Peyer's patch (tissue), 4 donors: Measurements from ENCODE around the gene CMTM8. TPM values are rescaled to one million over a fixed set of nuclear protein-coding genes. Genes with fewer than 3 reads are reported as not detected.

Experiments
- DNase-seq, 3 donors: peaks; one replicate each; pipeline ENCODE4 v3.0.0-alpha.2; 2017 to 2019
- H3K27ac ChIP-seq, 4 donors: fragments of 200-600 bp; sonication (generic); one replicate each; pipeline ENCODE4 v1.5.1; 2016 to 2019
- H3K27me3 ChIP-seq, 2 donors: fragments of 200-600 bp; sonication (generic); one replicate each; pipeline ENCODE4 v1.5.1; 2019
- H3K36me3 ChIP-seq, 3 donors: fragments of 200-600 bp; sonication (generic); one replicate each; pipeline ENCODE4 v1.5.1; 2016 to 2019
- H3K4me1 ChIP-seq, 4 donors: fragments of 200-600 bp; sonication (generic); one replicate each; pipeline ENCODE4 v1.5.1; 2016 to 2019
- H3K4me3 ChIP-seq, 4 donors: fragments of 200-600 bp; sonication (generic); 1 replicate in 3 of 4; 2 replicates in 1 of 4; pipeline ENCODE4 v1.5.1; 2016 to 2019; ENCODE audit warnings: mild to moderate bottlenecking in 1 of 4
- H3K9me3 ChIP-seq, 4 donors: fragments of 200-600 bp; sonication (generic); one replicate each; pipeline ENCODE4 v1.5.1; 2016 to 2019; ENCODE audit warnings: mild to moderate bottlenecking in 1 of 4
- POLR2A ChIP-seq, 2 donors: fragments of 450-650 bp; IDR thresholded peaks; one replicate each; pipeline ENCODE4 v1.5.1; 2017; ENCODE audit warnings: antibody characterized with exemption in 2 of 2, mild to moderate bottlenecking in 2 of 2, moderate library complexity in 2 of 2
- total RNA-seq, 4 donors: library from RNA; depleted of rRNA; stranded (reverse); fragments of >200 nt; gene quantifications; one replicate each; pipeline ENCODE4 v1.1.0, GENCODE V29; 2016
- TF ChIP-seq, protein P1 (sequence below), 6 experiments: fragments of 450-650 bp in 4 of 6; fragments of 200-600 bp in 2 of 6; sonication (generic) in 1 of 6; IDR thresholded peaks; one replicate each; pipeline ENCODE4 v1.5.1; 2017 to 2019; ENCODE audit warnings: antibody characterized with exemption in 6 of 6, mild to moderate bottlenecking in 3 of 6, moderate library complexity in 1 of 6

The CMTM8 gene
- total RNA-seq, 4 donors from 2014 or later: 7.1 to 16.5 (median 13.1) TPM; not detected in 1

DNA sequence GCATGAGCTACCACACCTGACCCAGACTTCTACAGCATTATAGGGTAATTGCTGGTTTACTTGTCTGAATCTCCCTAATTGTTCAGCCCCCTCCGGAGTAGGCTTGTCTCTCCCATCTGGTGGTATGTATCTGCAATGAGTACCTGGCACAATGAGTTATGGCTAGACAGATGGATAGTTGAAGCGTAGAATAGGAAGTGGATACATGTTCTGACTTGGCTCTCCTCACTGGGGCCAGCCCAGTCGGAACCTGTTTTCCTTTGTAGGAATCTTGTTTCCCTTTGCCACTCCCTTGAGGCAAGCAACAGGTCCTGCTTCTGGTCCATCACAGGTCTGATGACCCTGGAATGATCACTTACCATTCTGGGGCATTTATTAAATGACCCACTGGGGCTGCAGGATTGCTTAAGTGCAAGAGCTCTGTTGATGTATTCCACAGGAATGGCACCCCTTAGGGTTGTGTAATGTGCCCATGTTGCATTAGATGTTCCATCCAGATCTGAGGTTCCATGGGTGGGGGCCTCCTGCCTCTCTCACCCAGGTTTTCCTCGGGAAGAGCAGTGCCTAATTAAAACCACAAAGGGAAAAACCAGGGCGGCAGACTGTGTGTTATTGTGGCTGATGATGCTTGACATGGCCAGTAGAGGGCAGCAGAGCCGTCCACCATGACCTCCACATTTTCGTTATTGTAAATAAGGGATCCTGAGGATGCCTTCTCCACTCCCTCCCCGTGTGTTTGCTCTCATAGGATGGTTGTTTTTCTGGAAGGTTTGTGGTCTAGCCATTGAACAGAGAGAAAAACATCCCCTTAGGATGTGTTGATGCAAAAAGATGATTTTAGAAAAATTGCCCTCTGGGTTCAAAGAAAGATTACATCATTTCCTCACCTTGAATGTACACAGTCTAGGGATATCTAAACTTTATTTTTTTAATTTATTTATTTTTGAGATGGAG, 58.0 kb downstream of the CMTM8 start:
- Histone ChIP-seq H3K27ac (peak overlapping the region in 3 of 4 donors; percentile 31 to 34 (median 31)), H3K27me3 (no peaks in the 10 kb centered on the region), H3K4me1 (no peaks in the 10 kb centered on the region), H3K9me3 (no peaks in the 10 kb centered on the region), H3K4me3 (no peak overlapping the region), H3K36me3 (no peaks in the 10 kb centered on the region)
- DNase-seq: peak; percentile 40 to 84 (median 63)
- no peak for TF ChIP-seq POLR2A (IDR thresholded peaks at IDR 0.05)
- TF ChIP-seq, protein P1, sequence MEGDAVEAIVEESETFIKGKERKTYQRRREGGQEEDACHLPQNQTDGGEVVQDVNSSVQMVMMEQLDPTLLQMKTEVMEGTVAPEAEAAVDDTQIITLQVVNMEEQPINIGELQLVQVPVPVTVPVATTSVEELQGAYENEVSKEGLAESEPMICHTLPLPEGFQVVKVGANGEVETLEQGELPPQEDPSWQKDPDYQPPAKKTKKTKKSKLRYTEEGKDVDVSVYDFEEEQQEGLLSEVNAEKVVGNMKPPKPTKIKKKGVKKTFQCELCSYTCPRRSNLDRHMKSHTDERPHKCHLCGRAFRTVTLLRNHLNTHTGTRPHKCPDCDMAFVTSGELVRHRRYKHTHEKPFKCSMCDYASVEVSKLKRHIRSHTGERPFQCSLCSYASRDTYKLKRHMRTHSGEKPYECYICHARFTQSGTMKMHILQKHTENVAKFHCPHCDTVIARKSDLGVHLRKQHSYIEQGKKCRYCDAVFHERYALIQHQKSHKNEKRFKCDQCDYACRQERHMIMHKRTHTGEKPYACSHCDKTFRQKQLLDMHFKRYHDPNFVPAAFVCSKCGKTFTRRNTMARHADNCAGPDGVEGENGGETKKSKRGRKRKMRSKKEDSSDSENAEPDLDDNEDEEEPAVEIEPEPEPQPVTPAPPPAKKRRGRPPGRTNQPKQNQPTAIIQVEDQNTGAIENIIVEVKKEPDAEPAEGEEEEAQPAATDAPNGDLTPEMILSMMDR (IDR thresholded peaks at IDR 0.05): peak; percentile 45 to 89 (median 80)

DNA sequence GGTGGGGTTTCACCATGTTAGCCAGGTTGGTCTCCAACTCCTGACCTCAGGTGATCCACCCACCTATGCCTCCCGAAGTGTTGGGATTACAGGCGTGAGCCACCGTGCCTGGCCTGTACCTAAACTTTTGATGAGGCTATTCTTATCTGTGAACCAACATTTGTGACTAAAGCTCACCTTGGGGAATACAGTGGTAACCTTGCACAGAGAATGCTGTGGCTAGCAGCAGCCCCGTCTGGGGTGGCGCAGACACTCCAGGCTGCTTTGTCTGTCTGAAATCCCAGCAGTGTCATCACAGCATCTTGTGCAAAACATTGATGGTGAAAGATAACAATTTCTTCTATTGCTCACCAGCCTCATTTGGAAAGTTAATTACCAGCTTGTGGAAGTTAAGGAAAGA, 58.9 kb downstream of the CMTM8 start:
- peak in 1 of 3 donors; percentile 51 for DNase-seq
- H3K4me3 ChIP-seq: no peak overlapping the region
- no peaks in the 10 kb centered on the region for H3K27me3 ChIP-seq
- peak overlapping the region in 2 of 4 donors; percentile 31 to 34 for H3K27ac ChIP-seq
- no peaks in the 10 kb centered on the region for H3K36me3 ChIP-seq
- H3K9me3 ChIP-seq: no peaks in the 10 kb centered on the region
- no peaks in the 10 kb centered on the region for H3K4me1 ChIP-seq
- TF ChIP-seq, protein P1 (IDR thresholded peaks at IDR 0.05): no peak
- no peak for TF ChIP-seq POLR2A (IDR thresholded peaks at IDR 0.05)

DNA sequence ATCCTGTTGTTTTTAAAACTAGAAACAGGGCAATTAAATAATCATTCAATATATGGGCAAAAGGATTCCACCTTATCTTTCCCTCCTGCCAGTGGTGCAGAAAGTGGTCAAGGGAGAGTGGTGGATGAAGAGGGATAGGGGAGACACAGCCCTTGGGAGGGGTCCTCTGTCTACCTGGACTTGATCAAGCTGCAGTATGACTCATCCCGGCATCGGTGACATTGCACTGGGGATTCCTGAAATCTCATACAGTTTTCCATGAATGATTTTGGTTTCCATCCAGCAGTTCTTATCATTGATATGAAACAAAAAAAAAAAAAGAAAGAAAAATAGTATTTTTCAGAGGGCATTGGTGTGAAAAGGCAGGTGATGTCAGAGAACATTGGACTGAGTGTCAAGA, 62.9 kb downstream of the CMTM8 start:
- Histone ChIP-seq H3K36me3 (no peaks in the 10 kb centered on the region), H3K9me3 (no peaks in the 10 kb centered on the region), H3K27ac (no peak overlapping the region), H3K4me3 (no peak overlapping the region), H3K27me3 (no peaks in the 10 kb centered on the region), H3K4me1 (peaks cover 0 to 5% (median 0%) of the 10 kb centered on the region in 4 donors)
- DNase-seq: no peak
- TF ChIP-seq, protein P1 (IDR thresholded peaks at IDR 0.05): no peak
- no peak for TF ChIP-seq POLR2A (IDR thresholded peaks at IDR 0.05)

DNA sequence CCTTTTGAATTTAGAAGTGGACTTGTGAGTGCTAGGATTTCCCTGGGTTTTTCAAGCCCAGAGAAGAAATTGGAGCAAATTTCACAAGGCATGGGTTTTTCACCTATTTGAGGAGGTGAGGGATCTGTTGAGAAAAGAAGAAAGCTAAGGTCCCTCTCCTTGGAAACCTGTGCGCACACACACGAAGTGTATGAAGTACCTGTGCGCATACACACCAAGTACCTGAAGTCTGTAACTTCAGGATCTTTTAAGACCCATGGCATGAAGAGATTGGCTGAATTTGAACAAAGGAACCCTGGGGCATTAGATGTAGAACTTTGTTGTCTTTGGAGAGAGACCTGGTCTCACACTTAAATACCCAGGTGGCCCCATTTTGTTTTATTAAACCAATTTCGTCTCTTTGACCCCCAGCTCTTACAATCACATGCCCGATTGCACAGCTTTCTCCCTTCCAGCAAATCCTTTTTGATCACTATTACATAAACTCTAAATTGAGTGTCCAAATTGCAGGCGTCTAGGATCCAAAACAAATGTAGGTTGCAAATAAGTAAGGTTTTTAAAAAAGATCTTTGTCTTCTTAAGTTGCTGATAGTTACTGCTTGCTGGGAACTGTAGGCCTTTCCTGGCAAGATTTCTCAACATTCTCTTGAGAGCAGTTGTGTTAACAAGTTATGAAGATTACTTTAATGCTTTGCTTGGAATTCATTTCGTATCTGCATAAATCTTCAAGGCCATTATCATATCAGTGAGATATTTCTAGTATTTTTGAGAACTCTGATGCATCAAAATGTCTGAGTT, 64.3 kb downstream of the CMTM8 start:
- H3K4me1 ChIP-seq: peaks cover 0 to 5% (median 0%) of the 10 kb centered on the region in 4 donors
- DNase-seq: no peak
- H3K36me3 ChIP-seq: no peaks in the 10 kb centered on the region
- peak overlapping the region; percentile 46 to 63 (median 56) for H3K27ac ChIP-seq
- TF ChIP-seq POLR2A (IDR thresholded peaks at IDR 0.05): no peak
- TF ChIP-seq, protein P1 (IDR thresholded peaks at IDR 0.05): no peak
- H3K27me3 ChIP-seq: no peaks in the 10 kb centered on the region
- H3K9me3 ChIP-seq: no peaks in the 10 kb centered on the region
- no peak overlapping the region for H3K4me3 ChIP-seq

DNA sequence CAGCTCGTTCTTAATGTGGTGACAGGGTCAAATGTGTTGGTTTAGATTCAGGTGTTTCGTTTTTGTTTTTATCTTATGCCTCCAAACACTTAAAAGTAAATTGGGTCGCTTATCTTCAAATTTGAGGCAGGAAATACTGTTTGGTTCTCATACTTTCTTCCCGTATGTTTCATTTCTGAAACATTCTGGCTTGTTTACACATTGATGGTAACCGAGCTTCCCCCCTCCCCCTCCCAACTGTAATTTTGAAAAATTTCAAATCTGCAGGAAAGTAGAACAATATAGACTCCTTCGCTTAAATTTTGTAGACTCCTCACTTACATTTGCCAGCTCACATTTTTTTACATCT, 64.9 kb downstream of the CMTM8 start:
- Histone ChIP-seq H3K4me1 (peaks cover 0 to 5% (median 0%) of the 10 kb centered on the region in 4 donors), H3K27ac (peak overlapping the region in 3 of 4 donors; percentile 56 to 63 (median 57)), H3K9me3 (no peaks in the 10 kb centered on the region), H3K4me3 (no peak overlapping the region), H3K36me3 (no peaks in the 10 kb centered on the region), H3K27me3 (no peaks in the 10 kb centered on the region)
- TF ChIP-seq POLR2A (IDR thresholded peaks at IDR 0.05): no peak
- TF ChIP-seq, protein P1 (IDR thresholded peaks at IDR 0.05): no peak
- DNase-seq: no peak
